Motor neuron (in vitro differentiated cells): ENCODE results near the gene ULK1. TPM values are rescaled to one million over a fixed set of nuclear protein-coding genes. Genes with fewer than 3 reads are reported as not detected.

Experiments
- ATAC-seq, 8 experiments: fragments of 200-7000 bp; cut with Tn5 transposase; replicated peaks in 6 of 8; 2 replicates each; pipeline ENCODE4 v1.8.0; 2021; ENCODE audit warnings: mild to moderate bottlenecking in 8 of 8, moderate library complexity in 8 of 8
- H3K27ac ChIP-seq, 2 donors: fragments of 250-450 bp; sonication (Bioruptor Pico); 2 replicates each; pipeline ENCODE4 v1.9.0; 2021; ENCODE audit warnings: antibody characterized with exemption in 2 of 2, mild to moderate bottlenecking in 2 of 2, moderate library complexity in 1 of 2
- H3K4me1 ChIP-seq, 2 donors: fragments of 250-450 bp; sonication (Bioruptor Pico); replicated peaks in 1 of 2; 2 replicates each; pipeline ENCODE4 v1.6.1; 2021; ENCODE audit warnings: antibody characterized with exemption in 2 of 2, mild to moderate bottlenecking in 2 of 2, moderate library complexity in 1 of 2
- H3K4me3 ChIP-seq, 5 donors: fragments of 250-450 bp; sonication (Bioruptor Pico); 2 replicates each; pipeline ENCODE4 v1.9.0; 2021; ENCODE audit warnings: antibody characterized with exemption in 5 of 5, mild to moderate bottlenecking in 5 of 5, moderate library complexity in 4 of 5
- WGBS, 10 experiments: fragments of 450-650 bp; shearing (Covaris generic); methylation state at CpG; one replicate each; pipeline ENCODE4 v1.0.0; 2022; 5-methylcytosine and 5-hydroxymethylcytosine counted together
- in situ Hi-C, 9 experiments: fragments of 400-800 bp; cut with MboI; loops; one replicate each; pipeline ENCODE4 v1.15.0; 2021; ENCODE audit warnings: low sequenced_read_pairs in 9 of 9, low pct_unique_long_range_greater_than_20kb in 2 of 9; ENCODE audit not compliant: unreplicated experiment in 9 of 9
- total RNA-seq, 8 experiments: library from RNA; unstranded; fragments of 300-600 nt; gene quantifications; 2 replicates each; pipeline versions ENCODE4 v1.2.3 to v1.2.4, GENCODE V29; 2022

The ULK1 gene
- 10 to 100 TPM in 7 of 8 experiments, 1 to 10 TPM in 1; 9.8 to 37.9 (median 20.1) TPM for total RNA-seq

- Histone ChIP-seq H3K27ac (peak within 1 kb of the TSS; percentile 89 to 90), H3K4me1 (peaks cover 9 to 14% of the 10 kb centered on the region in 2 donors), H3K4me3 (peak within 1 kb of the TSS; percentile 59 to 95 (median 85))
- WGBS, 10 experiments: 0% methylated on average over 5 of the region's 64 CpGs; no CpG with 5 or more reads in 9 of the 10 experiments
- in situ Hi-C loops: no loop called here
- ATAC-seq: peak; percentile 43 to 77 (median 70)
These were observed at the start of gene ULK1 for GRCh38 chr12:131894313-131894860. Gene ULK1, plus strand, starts transcription at chr12:131894622. Its CDS starts 380 bp downstream, at chr12:131895002.

GRCh38 chr12:131844656-131845055 is 49.8 kb upstream of the ULK1 start:
- in situ Hi-C loops: loop anchor here in 1 of 9 experiments (25.0 kb wide), 1 partner anchor 732 kb away; no protein-coding TSS in a partner anchor

GRCh38 chr12:131845121-131845520 is 49.3 kb upstream of the ULK1 start:
- H3K4me1 ChIP-seq: no peaks in the 10 kb centered on the region

More at GRCh38 chr12:131844656-131845055, 49.8 kb upstream of the ULK1 start:
- 93 to 100% (median 97%) methylated on average over 3 to 6 of the region's 25 CpGs; no CpG with 5 or more reads in 7 of the 10 experiments for WGBS, 10 experiments
- no peaks in the 10 kb centered on the region for H3K4me1 ChIP-seq
- no peak overlapping the region for H3K27ac ChIP-seq
- H3K4me3 ChIP-seq: no peak overlapping the region
- no peak for ATAC-seq

GRCh38 chr12:131847456-131847855 is 47.0 kb upstream of the ULK1 start:
- Histone ChIP-seq H3K4me3 (no peak overlapping the region), H3K4me1 (peaks cover 0 to 2% of the 10 kb centered on the region in 2 donors), H3K27ac (no peak overlapping the region)
- in situ Hi-C loops: loop anchor here in 1 of 9 experiments (25.0 kb wide), 1 partner anchor 735 kb away; no protein-coding TSS in a partner anchor
- 100% methylated on average over 1 of the region's 10 CpGs; no CpG with 5 or more reads in 9 of the 10 experiments for WGBS, 10 experiments
- ATAC-seq: no peak

More at GRCh38 chr12:131845121-131845520, 49.3 kb upstream of the ULK1 start:
- H3K4me3 ChIP-seq: no peak overlapping the region
- no peak overlapping the region for H3K27ac ChIP-seq
- 80 to 100% (median 91%) methylated on average over 2 to 7 of the region's 29 CpGs; no CpG with 5 or more reads in 6 of the 10 experiments for WGBS, 10 experiments
- in situ Hi-C loops: loop anchor here in 1 of 9 experiments (25.0 kb wide), 1 partner anchor 733 kb away; no protein-coding TSS in a partner anchor
- no peak for ATAC-seq

GRCh38 chr12:131848753-131849152 is 45.7 kb upstream of the ULK1 start:
- no peak overlapping the region for H3K4me3 ChIP-seq
- in situ Hi-C loops: loop anchor here in 1 of 9 experiments (25.0 kb wide), 1 partner anchor 736 kb away; no protein-coding TSS in a partner anchor
- no peak overlapping the region for H3K27ac ChIP-seq
- 85 to 96% (median 93%) methylated on average over 6 to 11 of the region's 24 CpGs; no CpG with 5 or more reads in 6 of the 10 experiments for WGBS, 10 experiments
- no peak for ATAC-seq
- H3K4me1 ChIP-seq: peaks cover 0 to 8% of the 10 kb centered on the region in 2 donors

GRCh38 chr12:131849700-131850553 is 44.5 kb upstream of the ULK1 start:
- in situ Hi-C loops: loop anchor here in 1 of 9 experiments (25.0 kb wide), 1 partner anchor 738 kb away; no protein-coding TSS in a partner anchor
- Histone ChIP-seq H3K4me3 (no peak overlapping the region), H3K4me1 (peaks cover 0 to 8% of the 10 kb centered on the region in 2 donors), H3K27ac (no peak overlapping the region)
- WGBS, 10 experiments: 80 to 100% (median 100%) methylated on average over 1 to 4 of the region's 47 CpGs; no CpG with 5 or more reads in 7 of the 10 experiments
- no peak for ATAC-seq

- Histone ChIP-seq H3K27ac (no peak overlapping the region), H3K4me1 (peaks cover 5 to 13% of the 10 kb centered on the region in 2 donors), H3K4me3 (no peak overlapping the region)
- ATAC-seq: peak in 5 of 8 experiments; percentile 11 to 75 (median 14)
- 91 to 100% (median 100%) methylated on average over 1 to 6 of the region's 41 CpGs; no CpG with 5 or more reads in 7 of the 10 experiments for WGBS, 10 experiments
- in situ Hi-C loops: no loop called here
These were observed 43.4 kb upstream of the ULK1 start for GRCh38 chr12:131850856-131851559.

- in situ Hi-C loops: no loop called here
- peak in 3 of 8 experiments; percentile 3 to 16 (median 13) for ATAC-seq
- Histone ChIP-seq H3K4me1 (peaks cover 6 to 14% of the 10 kb centered on the region in 2 donors), H3K27ac (no peak overlapping the region), H3K4me3 (no peak overlapping the region)
- 90% methylated on average over 7 of the region's 37 CpGs; no CpG with 5 or more reads in 9 of the 10 experiments for WGBS, 10 experiments
These were observed 42.5 kb upstream of the ULK1 start for GRCh38 chr12:131851741-131852550.

GRCh38 chr12:131852551-131853299 is 41.7 kb upstream of the ULK1 start:
- 15 to 80% (median 60%) methylated on average over 1 to 8 of the region's 24 CpGs; no CpG with 5 or more reads in 5 of the 10 experiments for WGBS, 10 experiments
- Histone ChIP-seq H3K27ac (no peak overlapping the region), H3K4me1 (peaks cover 6 to 14% of the 10 kb centered on the region in 2 donors), H3K4me3 (no peak overlapping the region)
- in situ Hi-C loops: no loop called here
- peak; percentile 5 to 52 (median 39) for ATAC-seq

GRCh38 chr12:131853832-131854797 is 40.3 kb upstream of the ULK1 start:
- Histone ChIP-seq H3K4me3 (no peak overlapping the region), H3K27ac (no peak overlapping the region), H3K4me1 (peaks cover 6 to 14% of the 10 kb centered on the region in 2 donors)
- WGBS, 10 experiments: 73 to 97% (median 95%) methylated on average over 3 to 9 of the region's 35 CpGs; no CpG with 5 or more reads in 3 of the 10 experiments
- ATAC-seq: no peak
- in situ Hi-C loops: no loop called here
